SK-N-SH treated with all-trans-retinoic acid at 6 μM for 48 hours (cell line): Measurements from ENCODE around the gene SMIM41.

Source experiments
- ATAC-seq: fragments of 200-7000 bp; cut with Tn5 transposase; 3 replicates; pipeline ENCODE4 v1.9.1; 2020; ENCODE audit warnings: mild to moderate bottlenecking, moderate library complexity
- BACH2 ChIP-seq: fragments of 250-450 bp; sonication (Bioruptor Pico); IDR thresholded peaks from 2 replicates; pipeline ENCODE4 v1.9.0; 2021; ENCODE audit warnings: mild to moderate bottlenecking, borderline replicate concordance
- CSDC2 ChIP-seq: fragments of 250-450 bp; sonication (Bioruptor Pico); IDR thresholded peaks from 2 replicates; pipeline ENCODE4 v1.5.0; 2020; ENCODE audit warnings: mild to moderate bottlenecking, moderate library complexity
- ESRRG ChIP-seq: fragments of 250-450 bp; sonication (Bioruptor Pico); IDR thresholded peaks from 2 replicates; pipeline ENCODE4 v1.6.1; 2021; ENCODE audit warnings: mild to moderate bottlenecking
- GLIS3 ChIP-seq: fragments of 250-450 bp; sonication (Bioruptor Pico); IDR thresholded peaks from 2 replicates; pipeline ENCODE4 v1.5.0; 2020; ENCODE audit warnings: mild to moderate bottlenecking, moderate library complexity
- OSR1 ChIP-seq: fragments of 250-450 bp; sonication (Bioruptor Pico); IDR thresholded peaks from 2 replicates; pipeline ENCODE4 v1.8.0; 2022; ENCODE audit warnings: moderate library complexity, mild to moderate bottlenecking, inconsistent platforms
- POU6F1 ChIP-seq: fragments of 250-450 bp; sonication (Bioruptor Pico); IDR thresholded peaks from 2 replicates; pipeline ENCODE4 v1.8.0; 2021; ENCODE audit warnings: low read depth, mild to moderate bottlenecking, moderate library complexity, borderline replicate concordance
- PPARA ChIP-seq: fragments of 250-450 bp; sonication (Bioruptor Pico); IDR thresholded peaks from 2 replicates; pipeline ENCODE4 v1.5.0; 2020; ENCODE audit warnings: mild to moderate bottlenecking, borderline replicate concordance
- RARB ChIP-seq: fragments of 250-450 bp; sonication (Bioruptor Pico); IDR thresholded peaks from 2 replicates; pipeline ENCODE4 v1.8.0; 2021; ENCODE audit warnings: mild to moderate bottlenecking, moderate library complexity
- SNAI2 ChIP-seq: fragments of 250-450 bp; sonication (Bioruptor Pico); IDR thresholded peaks from 2 replicates; pipeline ENCODE4 v1.5.0; 2020; ENCODE audit warnings: mild to moderate bottlenecking, moderate library complexity
- TCF4 ChIP-seq: fragments of 250-450 bp; sonication (Bioruptor Pico); IDR thresholded peaks from 2 replicates; pipeline ENCODE4 v1.8.0; 2021; ENCODE audit warnings: mild to moderate bottlenecking, moderate library complexity, borderline replicate concordance
- TOX ChIP-seq: fragments of 250-450 bp; sonication (Bioruptor Pico); IDR thresholded peaks from 2 replicates; pipeline ENCODE4 v1.8.0; 2021; ENCODE audit warnings: mild to moderate bottlenecking, moderate library complexity, borderline replicate concordance
- TSHZ2 ChIP-seq: fragments of 250-450 bp; sonication (Bioruptor Pico); IDR thresholded peaks from 2 replicates; pipeline ENCODE4 v1.5.0; 2020; ENCODE audit warnings: mild to moderate bottlenecking, moderate library complexity
- ZC3H10 ChIP-seq: fragments of 250-450 bp; sonication (Bioruptor Pico); IDR thresholded peaks from 2 replicates; pipeline ENCODE4 v1.5.1; 2021; ENCODE audit warnings: mild to moderate bottlenecking, moderate library complexity
- ZFP3 ChIP-seq: fragments of 250-450 bp; sonication (Bioruptor Pico); IDR thresholded peaks from 2 replicates; pipeline ENCODE4 v1.5.0; 2020; ENCODE audit warnings: mild to moderate bottlenecking, moderate library complexity
- ZFP30 ChIP-seq: fragments of 450-650 bp; formaldehyde crosslinking; IDR thresholded peaks from 2 replicates; pipeline ENCODE4 v1.5.0; 2022; ENCODE audit warnings: mild to moderate bottlenecking, moderate library complexity
- ZNF565 ChIP-seq: fragments of 450-650 bp; formaldehyde crosslinking; conservative IDR thresholded peaks from 2 replicates; pipeline ENCODE4 v1.5.0; 2020; ENCODE audit warnings: low read depth, mild to moderate bottlenecking, moderate library complexity
- ZNF70 ChIP-seq: fragments of 450-650 bp; formaldehyde crosslinking; IDR thresholded peaks from 2 replicates; pipeline ENCODE4 v1.5.0; 2020; ENCODE audit warnings: mild to moderate bottlenecking, moderate library complexity
- TF ChIP-seq, protein P1 (sequence below): fragments of 250-450 bp; sonication (Bioruptor Pico); IDR thresholded peaks from 2 replicates; pipeline ENCODE4 v1.8.0; 2020; ENCODE audit warnings: mild to moderate bottlenecking, moderate library complexity, borderline replicate concordance

Gene SMIM41

DNA sequence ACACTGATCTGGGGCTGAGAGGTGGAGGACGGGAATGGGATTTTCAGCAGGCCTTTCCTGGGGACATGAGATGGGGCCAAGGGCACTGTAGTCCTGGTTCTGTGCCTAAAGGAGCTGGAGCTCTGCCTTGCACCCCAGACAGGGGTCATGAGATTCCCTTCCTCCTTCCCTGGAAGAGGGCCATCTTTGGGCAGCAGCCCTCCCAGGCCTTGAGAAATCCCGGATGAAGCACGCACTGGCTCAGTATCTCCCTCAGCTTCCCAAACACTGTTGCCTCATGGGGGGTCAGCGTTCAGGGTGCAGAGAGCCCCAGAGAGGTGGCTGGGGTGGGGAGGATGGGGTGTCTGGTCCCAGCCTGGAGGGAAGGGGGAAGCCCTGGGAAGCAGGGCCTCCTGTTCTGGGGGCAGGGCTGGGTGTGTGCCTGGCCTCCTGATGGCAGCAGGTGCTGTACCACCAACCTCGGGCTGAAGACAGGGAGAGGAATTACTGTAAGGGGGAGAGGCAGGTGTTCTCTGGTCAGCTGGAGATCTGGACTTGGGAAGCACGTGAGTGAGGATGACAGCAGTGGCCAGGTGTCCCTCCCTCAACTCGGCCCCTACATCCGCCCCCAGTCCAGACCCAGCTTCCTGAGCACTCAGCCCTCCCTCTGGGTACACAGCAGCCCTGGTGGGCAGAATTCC is 36.7 kb upstream of the SMIM41 start:
- TF ChIP-seq RARB: no peak
- no peak for TF ChIP-seq POU6F1 (CRISPR knock-in tag)
- no peak for TF ChIP-seq ESRRG (CRISPR knock-in tag)
- TF ChIP-seq ZFP30 (CRISPR knock-in tag): no peak
- TF ChIP-seq PPARA (CRISPR knock-in tag): no peak
- no peak for TF ChIP-seq GLIS3 (CRISPR knock-in tag)
- TF ChIP-seq, protein P1, sequence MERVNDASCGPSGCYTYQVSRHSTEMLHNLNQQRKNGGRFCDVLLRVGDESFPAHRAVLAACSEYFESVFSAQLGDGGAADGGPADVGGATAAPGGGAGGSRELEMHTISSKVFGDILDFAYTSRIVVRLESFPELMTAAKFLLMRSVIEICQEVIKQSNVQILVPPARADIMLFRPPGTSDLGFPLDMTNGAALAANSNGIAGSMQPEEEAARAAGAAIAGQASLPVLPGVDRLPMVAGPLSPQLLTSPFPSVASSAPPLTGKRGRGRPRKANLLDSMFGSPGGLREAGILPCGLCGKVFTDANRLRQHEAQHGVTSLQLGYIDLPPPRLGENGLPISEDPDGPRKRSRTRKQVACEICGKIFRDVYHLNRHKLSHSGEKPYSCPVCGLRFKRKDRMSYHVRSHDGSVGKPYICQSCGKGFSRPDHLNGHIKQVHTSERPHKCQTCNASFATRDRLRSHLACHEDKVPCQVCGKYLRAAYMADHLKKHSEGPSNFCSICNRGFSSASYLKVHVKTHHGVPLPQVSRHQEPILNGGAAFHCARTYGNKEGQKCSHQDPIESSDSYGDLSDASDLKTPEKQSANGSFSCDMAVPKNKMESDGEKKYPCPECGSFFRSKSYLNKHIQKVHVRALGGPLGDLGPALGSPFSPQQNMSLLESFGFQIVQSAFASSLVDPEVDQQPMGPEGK (CRISPR knock-in tag): no peak
- no peak for TF ChIP-seq ZNF565 (CRISPR knock-in tag)
- no peak for TF ChIP-seq ZC3H10 (CRISPR knock-in tag)
- no peak for ATAC-seq

DNA sequence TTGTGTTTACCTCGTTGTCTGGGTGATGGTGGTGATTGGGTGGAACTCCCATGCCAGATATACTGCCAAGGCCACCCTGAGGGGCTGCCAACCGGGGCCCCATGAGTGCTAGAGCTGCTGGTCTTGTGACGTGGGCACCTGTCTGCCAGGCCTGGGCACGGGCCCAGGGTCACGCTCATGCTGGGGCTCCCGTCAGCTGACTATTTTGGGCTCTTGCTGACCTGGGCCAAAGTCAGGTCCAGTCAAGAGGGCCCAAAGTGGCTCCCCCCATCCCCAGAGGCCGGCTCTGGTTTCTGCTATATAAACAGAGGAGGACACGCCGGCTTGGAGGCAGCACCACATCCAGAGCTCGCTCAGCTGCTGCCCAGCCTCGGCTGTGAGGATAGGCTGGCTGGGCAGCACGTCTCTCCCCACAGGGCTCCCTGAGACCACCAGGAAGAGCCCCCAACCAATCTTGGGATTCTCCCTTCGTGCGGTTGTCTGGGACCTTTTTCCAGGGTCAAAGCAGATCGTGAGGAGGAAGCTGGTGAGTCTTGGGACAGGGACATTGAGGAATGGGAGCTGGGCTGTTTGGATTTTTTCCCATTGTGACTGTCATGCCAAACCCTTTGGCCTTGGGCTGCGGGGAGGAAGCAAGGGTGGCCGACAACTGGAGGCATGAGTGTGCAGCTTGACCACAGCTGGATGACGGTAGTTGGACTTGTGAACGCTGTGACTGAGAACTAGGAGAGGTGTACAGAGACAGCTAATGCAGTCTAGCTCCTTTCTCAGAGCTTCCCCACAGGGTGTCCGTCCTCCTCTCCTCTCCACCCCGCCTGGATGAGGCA is 35.9 kb upstream of the SMIM41 start:
- TF ChIP-seq OSR1 (CRISPR knock-in tag) (no peak), TSHZ2 (CRISPR knock-in tag) (no peak), ZNF565 (CRISPR knock-in tag) (no peak), TOX (no peak), CSDC2 (CRISPR knock-in tag) (no peak), RARB (no peak), TCF4 (CRISPR knock-in tag) (no peak), BACH2 (CRISPR knock-in tag) (no peak), SNAI2 (CRISPR knock-in tag) (no peak), ZNF70 (CRISPR knock-in tag) (no peak), ZFP30 (CRISPR knock-in tag) (no peak), GLIS3 (CRISPR knock-in tag) (no peak), ZFP3 (CRISPR knock-in tag) (no peak)
- TF ChIP-seq, protein P1 (CRISPR knock-in tag): no peak
- TF ChIP-seq, all 23 proteins: peak for 0
- no peak for ATAC-seq

DNA sequence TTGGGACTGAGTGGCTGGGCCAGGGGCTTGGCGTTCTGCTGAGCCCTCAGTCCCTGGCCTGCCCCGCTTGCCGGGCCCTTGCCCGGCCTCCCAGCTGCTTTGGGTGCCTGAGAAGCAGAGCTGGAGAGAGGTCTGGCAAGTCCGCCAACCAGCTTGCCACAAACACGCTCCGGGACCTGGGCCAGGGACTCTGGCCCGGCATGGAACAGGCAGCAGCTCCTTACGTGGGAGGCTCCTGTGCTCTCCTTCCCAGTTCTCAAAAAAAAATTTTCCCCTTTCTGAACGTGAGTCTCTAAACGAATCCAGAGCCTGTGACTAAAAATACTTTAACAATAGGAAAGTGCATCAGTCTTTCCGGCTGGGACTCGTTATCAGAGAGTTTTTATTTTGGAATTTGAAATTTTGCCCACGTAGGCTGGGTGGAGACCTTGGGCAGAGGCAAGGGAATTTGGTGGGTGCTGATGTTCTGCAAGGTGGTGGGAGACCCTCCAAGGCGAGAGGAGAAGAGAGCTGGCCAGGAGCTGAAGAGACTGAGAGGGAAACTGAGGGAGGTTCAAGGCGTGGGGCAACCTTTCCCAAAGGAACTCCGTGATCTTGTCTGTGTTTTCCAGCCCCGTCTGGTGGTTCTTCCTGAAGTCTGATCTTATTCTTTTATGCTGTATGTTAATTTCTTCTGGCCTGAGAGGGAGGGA is 35.1 kb upstream of the SMIM41 start:
- no peak for ATAC-seq
- no peak for TF ChIP-seq BACH2 (CRISPR knock-in tag)
- TF ChIP-seq TSHZ2 (CRISPR knock-in tag): no peak
- TF ChIP-seq PPARA (CRISPR knock-in tag): no peak
- TF ChIP-seq, protein P1 (CRISPR knock-in tag): no peak
- TF ChIP-seq SNAI2 (CRISPR knock-in tag): no peak
- no peak for TF ChIP-seq ZNF565 (CRISPR knock-in tag)
- no peak for TF ChIP-seq ZFP30 (CRISPR knock-in tag)
- no peak for TF ChIP-seq ZNF70 (CRISPR knock-in tag)
- no peak for TF ChIP-seq RARB
- no peak for TF ChIP-seq ESRRG (CRISPR knock-in tag)
- no peak for TF ChIP-seq POU6F1 (CRISPR knock-in tag)
